Activated CD4-positive, alpha-beta T cell treated with anti-CD3 and anti-CD28 coated beads for 48 hours (primary cell): Measurements from ENCODE around the gene MITF.
A peak's percentile ranks its signal among the peaks of the same experiment; 100 is the strongest.

Experiments used
- DNase-seq: peaks from one replicate; pipeline ENCODE4 v3.0.0-alpha.2; 2020

Gene MITF

GRCh38 chr3:69983546-69984265 lies 244.4 kb downstream of the MITF start:
- DNase-seq, result peak; percentile 14

DNA sequence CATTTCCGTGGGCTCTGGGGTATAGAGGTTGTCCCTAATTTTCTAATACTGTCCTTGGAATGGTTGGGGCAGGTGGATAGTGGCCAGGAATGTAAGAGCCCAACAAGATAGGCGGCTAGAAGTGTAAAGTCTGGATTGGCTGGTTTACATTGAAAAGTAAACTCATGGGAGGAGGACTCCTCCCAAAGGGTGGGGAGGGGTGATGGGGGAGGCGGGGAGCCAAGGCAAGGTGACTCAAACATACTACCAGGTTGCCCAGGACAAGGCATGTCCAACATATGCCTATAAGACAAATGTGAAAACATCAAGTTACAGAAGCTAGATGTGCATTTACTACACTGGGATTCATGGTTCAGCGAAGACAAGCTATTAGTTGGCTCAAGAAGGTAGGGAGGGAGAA lies 246.0 kb downstream of the MITF start:
- DNase-seq, result no peak

DNA sequence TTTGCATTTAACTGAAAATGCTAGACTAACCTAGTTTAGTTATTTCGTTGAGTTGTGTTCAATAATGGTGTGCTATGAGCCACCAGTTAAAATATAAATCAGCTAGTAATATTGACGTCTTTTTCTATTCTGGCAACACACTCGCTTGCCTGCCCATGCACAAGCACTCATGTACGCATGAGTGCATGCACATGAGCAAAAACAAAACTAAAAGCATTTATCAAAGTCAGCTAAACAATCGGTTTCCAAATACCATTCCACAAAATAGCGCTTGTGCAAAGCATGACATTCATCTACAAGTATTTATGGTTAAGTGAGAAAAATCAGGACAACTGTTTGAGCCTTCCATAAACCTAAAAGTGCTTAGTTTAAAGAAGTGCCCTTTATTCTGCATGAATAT lies 247.2 kb downstream of the MITF start:
- no peak for DNase-seq

GRCh38 chr3:69987833-69988232 lies 248.6 kb downstream of the MITF start:
- DNase-seq, result no peak

GRCh38 chr3:69993757-69994156 lies 254.5 kb downstream of the MITF start:
- DNase-seq, result no peak

DNA sequence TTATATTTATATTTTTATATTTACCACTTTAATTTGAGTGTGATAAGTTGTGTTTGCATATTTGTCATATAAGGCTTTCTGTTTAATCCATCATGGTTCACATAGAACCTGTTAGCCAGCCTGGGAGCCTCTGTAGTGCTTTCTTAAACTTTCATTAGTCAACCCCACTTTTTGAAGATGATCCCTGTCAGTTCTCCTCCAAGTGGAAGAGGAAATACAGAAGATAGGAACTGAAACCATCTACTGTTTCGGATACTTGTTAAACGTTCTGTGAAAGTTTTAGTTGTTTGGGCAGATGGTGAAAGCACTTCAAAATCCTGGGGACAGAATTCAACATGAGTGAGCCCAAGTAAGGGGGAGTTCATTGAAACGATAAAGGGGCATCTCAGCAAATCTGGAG lies 255.7 kb downstream of the MITF start:
- DNase-seq, result no peak

- DNase-seq, result no peak
Measured at GRCh38 chr3:69997631-69998307, 258.5 kb downstream of the MITF start.

DNA sequence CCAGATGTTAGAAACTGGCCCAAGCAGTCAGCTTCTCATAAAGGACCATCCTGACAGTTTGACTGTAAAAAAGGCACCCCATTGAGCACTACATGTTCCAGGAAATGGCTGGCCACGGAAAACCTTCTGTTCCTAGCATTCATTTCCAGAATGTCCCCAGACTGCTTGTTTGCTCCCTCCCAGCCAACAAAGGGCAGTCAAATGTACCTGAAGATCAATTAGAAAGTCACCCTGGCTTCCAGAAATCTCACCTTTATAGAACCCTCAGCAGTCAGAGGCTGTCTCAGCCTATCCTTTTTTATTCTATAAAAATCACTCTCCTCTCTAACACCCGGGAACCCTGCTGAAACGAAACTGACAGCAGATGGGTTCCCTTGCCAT lies 259.5 kb downstream of the MITF start:
- DNase-seq, result no peak

DNA sequence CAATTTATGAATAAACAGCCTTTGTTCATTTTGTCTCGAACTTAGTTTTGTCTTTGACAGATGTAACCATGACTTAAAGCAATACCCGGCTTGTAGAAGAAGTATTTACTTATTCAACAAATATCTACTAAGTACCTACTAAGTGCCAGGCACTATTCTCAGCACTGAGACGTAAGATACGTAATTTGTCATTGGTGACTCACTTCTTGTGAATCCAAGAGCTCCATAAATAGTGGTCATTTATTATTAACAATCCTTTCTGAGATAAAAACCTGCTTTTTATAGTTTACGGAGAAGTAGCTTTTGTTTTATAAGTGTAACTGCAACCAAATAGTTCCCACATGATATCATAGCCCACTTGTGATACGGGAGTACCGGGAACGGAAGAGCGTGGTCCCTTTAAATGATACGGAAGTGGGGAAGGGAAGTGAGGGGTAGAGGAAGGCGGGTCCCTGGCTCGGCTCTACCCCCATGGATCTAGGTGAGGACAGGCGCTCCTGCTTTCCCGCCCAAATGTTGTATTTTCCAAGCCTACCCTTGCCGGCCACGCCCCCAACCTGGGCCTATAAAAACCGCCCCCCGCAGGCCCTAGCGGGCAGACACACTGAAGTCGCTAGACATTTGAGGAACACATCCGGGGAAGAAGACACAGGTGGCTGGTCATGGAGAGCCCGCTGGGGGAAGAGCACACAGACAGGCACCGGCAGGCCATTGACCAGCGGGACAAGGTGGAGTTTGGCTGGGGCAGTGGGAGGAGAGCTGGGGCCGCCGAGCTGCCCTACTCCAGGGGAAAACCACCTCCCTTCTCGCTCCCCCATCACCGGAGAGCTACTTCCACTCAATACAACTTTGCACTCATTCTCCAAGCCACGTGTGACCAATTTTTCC lies 260.1 kb downstream of the MITF start, which contains the start of gene SAMMSON:
TSS of gene SAMMSON (plus strand) at position 594 of the 888 bp plus-strand sequence.
- no peak for DNase-seq

DNA sequence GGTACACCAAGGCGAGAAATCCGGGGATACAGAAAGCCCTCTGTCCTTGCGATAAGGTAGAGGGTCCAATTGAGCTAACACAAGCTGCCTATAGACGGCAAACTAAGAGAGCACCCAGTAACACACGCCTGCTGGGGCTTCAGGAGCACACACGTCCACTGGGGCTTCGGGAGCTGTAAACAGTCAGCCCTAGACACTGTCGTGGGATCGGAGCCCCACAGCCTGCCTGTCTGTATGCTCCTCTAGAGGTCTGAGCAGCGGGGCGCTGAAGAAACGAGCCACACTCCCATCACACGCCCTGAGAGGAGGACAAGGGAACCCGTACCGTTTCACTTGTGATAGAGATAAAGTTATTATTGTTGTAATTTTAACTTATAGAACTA lies 260.8 kb downstream of the MITF start:
- DNase-seq, result no peak

DNA sequence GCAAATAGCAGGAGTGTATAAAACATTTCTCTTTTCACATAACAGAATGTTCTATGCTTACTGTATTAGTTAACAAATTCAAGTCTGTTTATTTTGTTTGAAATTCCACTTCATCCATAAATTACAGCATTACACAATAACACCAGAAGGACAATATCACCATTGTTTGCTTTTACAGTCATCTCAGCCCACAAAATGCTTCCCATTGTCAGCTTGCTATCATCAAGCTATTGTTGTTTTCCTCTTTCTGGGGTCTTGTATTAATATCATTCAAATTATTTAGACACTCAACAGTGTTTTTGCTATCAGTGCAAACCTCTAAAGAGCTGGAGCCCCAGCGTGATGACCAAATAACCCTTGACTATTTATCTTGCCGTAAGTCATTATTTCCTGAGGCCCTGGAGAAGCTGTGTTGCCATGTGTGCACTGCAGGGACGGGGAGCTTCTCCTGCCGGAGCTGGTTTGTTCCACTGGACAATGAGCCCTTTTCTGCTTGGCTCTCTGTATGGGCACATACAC lies 261.4 kb downstream of the MITF start:
- no peak for DNase-seq

DNA sequence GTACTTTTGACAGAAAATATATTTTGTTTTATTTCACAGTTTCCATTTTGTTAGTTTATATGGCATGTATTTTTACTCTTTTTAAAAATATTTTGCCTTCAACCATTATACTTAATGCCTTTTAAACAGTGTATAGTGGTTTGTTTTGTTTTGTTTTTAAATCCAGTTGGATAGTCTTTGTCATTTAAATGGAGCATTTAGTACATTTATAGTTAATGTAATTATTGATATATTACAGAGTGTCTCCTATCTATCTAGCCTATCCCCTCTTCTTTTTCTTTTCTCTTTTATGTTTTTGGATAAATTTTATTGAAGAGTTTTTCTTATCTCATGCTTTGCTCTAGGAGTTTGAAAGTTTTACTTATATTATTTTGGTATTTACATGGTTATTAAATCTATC lies 263.9 kb downstream of the MITF start:
- no peak for DNase-seq

GRCh38 chr3:70006089-70006488 lies 266.8 kb downstream of the MITF start:
- no peak for DNase-seq

DNA sequence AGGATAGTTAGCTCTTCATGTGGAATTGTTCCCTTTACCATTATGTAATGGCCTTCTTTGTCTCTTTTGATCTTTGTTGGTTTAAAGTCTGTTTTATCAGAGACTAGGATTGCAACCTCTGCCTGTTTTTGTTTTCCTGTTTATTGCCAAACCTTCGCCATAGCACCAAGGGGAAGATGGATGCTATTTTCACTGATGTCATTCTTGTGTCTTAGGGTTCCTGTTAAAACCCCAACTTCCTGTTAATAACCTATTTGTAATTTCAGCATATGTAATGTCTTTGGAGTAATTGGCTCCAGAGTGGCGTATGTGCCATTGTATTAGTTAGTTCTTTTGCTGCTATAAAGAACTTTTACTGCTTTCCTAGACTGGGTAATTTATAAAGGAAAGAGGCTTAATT lies 271.1 kb downstream of the MITF start:
- DNase-seq, result no peak

GRCh38 chr3:70011582-70011981 lies 272.3 kb downstream of the MITF start:
- no peak for DNase-seq
